DND-41 (cell line): ENCODE measurements around the gene FHIT.

Experiments used
- EZH2 ChIP-seq: IDR thresholded peaks from 3 replicates; pipeline ENCODE4 v1.6.1; 2012; ENCODE audit warnings: borderline replicate concordance, low read depth, mild to moderate bottlenecking, moderate library complexity, low read length, inconsistent platforms; ENCODE audit not compliant: severe bottlenecking
- TF ChIP-seq, protein P1 (sequence below): IDR thresholded peaks from 2 replicates; pipeline ENCODE4 v1.5.1; 2012; ENCODE audit warnings: borderline replicate concordance, low read length, moderate library complexity, mild to moderate bottlenecking; ENCODE audit not compliant: poor library complexity, severe bottlenecking; ENCODE audit errors: extremely low read depth

DNA sequence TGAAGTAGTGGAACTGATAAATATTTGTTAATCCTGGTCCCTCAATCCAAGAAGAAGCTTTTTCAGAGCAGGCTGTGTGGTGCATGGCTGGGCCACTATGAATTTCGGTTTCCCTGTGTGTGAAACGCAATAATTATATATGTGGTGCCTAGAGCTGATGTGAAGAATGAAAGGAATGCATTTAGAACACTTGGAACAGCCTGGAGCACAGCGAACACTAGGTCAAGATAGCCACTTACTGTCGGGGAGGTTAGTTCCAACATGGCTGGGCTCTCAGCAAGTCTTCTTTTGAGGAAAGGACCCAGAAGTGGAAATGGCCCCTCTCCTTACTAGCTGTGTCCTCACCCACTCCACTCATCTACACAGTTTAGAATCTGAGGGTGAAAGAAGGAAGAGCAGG, 245.7 kb downstream of the FHIT start:
- no peak for TF ChIP-seq EZH2
- TF ChIP-seq, protein P1, sequence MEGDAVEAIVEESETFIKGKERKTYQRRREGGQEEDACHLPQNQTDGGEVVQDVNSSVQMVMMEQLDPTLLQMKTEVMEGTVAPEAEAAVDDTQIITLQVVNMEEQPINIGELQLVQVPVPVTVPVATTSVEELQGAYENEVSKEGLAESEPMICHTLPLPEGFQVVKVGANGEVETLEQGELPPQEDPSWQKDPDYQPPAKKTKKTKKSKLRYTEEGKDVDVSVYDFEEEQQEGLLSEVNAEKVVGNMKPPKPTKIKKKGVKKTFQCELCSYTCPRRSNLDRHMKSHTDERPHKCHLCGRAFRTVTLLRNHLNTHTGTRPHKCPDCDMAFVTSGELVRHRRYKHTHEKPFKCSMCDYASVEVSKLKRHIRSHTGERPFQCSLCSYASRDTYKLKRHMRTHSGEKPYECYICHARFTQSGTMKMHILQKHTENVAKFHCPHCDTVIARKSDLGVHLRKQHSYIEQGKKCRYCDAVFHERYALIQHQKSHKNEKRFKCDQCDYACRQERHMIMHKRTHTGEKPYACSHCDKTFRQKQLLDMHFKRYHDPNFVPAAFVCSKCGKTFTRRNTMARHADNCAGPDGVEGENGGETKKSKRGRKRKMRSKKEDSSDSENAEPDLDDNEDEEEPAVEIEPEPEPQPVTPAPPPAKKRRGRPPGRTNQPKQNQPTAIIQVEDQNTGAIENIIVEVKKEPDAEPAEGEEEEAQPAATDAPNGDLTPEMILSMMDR = no peak
